ENCODE results near the gene TFAM. TPM values are rescaled to one million over a fixed set of nuclear protein-coding genes. Genes with fewer than 3 reads are reported as not detected.

TFAM gene
- total RNA-seq, 2 experiments from 2014 or later = 62.7 to 94.6 TPM

DNA sequence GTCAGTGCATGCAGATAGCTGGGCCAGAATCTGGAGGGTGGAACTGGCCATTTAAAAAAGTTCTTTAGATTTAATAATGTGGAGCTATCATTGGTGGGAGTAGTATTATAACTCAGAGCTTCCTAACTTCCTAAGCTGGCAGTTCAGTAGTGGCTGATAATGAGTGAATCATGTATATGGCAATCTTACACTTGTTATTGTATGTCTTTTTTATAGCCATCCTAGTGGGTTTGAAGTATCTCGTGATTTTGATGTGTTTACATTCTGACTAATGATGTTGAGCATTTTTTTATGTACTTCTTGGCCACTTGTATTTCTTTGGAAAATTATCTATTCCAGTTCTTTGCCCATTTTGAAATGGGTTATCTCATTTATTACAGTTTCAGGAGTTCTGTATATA, 15.4 kb downstream of the TFAM start:
- Histone ChIP-seq H3K9me3 (ENCODE audit: low read length) (no peaks in the 10 kb centered on the region), H3K36me3 (ENCODE audit: insufficient read depth, low read length) (peaks cover 44% of the 10 kb centered on the region), H3K9me2 (ENCODE audit: insufficient read depth, low read length) (no peaks in the 10 kb centered on the region), H3K27ac (ENCODE audit: low read depth, low read length, poor library complexity, severe bottlenecking) (no peak overlapping the region), H2AFZ (ENCODE audit: low read length) (no peak overlapping the region), H3K4me3 (ENCODE audit: low read depth, low read length, poor library complexity, severe bottlenecking) (no peak overlapping the region), H3K79me2 (ENCODE audit: insufficient read depth, low read depth, low read length) (no peaks in the 10 kb centered on the region), H3K4me2 (ENCODE audit: low read length) (no peak overlapping the region), H3K4me1 (ENCODE audit: insufficient read depth, low read length, poor library complexity, severe bottlenecking) (no peaks in the 10 kb centered on the region), H4K20me1 (ENCODE audit: insufficient read depth, low read length) (no peaks in the 10 kb centered on the region)
- no peak for DNase-seq (ENCODE audit: low spot score)
- ChIA-PET POLR2A (interaction anchor here (0.6 to 0.9 kb wide), 5 partner anchors 19 to 500 kb away, joined by 3 to 4 read pairs (median 4); no protein-coding TSS in a partner anchor), CTCF (ENCODE audit: unreplicated experiment) (no interaction called here)
- TF ChIP-seq, protein P1, sequence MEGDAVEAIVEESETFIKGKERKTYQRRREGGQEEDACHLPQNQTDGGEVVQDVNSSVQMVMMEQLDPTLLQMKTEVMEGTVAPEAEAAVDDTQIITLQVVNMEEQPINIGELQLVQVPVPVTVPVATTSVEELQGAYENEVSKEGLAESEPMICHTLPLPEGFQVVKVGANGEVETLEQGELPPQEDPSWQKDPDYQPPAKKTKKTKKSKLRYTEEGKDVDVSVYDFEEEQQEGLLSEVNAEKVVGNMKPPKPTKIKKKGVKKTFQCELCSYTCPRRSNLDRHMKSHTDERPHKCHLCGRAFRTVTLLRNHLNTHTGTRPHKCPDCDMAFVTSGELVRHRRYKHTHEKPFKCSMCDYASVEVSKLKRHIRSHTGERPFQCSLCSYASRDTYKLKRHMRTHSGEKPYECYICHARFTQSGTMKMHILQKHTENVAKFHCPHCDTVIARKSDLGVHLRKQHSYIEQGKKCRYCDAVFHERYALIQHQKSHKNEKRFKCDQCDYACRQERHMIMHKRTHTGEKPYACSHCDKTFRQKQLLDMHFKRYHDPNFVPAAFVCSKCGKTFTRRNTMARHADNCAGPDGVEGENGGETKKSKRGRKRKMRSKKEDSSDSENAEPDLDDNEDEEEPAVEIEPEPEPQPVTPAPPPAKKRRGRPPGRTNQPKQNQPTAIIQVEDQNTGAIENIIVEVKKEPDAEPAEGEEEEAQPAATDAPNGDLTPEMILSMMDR (conservative IDR thresholded peaks at IDR 0.05; ENCODE audit: low read length) = no peak
- no peak for TF ChIP-seq EZH2phosphoT487 (IDR thresholded peaks at IDR 0.05; ENCODE audit: borderline replicate concordance, low read depth, low read length)
- BruUV-seq (replicated peaks) = no TSS peak
- intact Hi-C loops (cut with micrococcal nuclease; ENCODE audit: unreplicated experiment) = no loop called here

DNA sequence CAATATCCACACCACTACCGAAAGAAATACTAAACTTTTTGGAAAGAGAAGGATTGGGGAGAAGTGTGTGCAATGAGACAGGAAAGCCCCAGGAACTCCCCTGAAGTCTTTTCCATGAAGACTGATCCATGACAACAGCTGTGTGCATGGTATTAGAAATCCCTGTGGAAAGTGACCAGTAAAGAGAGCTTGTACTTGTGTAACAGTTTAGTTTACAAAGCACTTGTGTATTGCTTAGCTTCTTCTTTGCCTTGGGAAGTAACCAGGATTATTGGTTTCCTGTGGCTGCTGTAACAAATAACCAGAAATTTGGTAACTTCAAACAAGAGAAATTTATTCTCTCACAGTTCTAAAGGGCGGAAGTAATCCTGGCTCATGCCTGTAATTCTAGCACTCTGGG, 18.8 kb downstream of the TFAM start:
- no TSS peak for BruUV-seq (replicated peaks)
- TF ChIP-seq, protein P1 (conservative IDR thresholded peaks at IDR 0.05; ENCODE audit: low read length) = no peak
- TF ChIP-seq EZH2phosphoT487 (IDR thresholded peaks at IDR 0.05; ENCODE audit: borderline replicate concordance, low read depth, low read length) = no peak

GRCh38 chr10:58409956-58410610, 24.9 kb downstream of the TFAM start:
- no peak overlapping the region for H2AFZ ChIP-seq (ENCODE audit: low read length)
- H3K27ac ChIP-seq (ENCODE audit: low read depth, low read length, poor library complexity, severe bottlenecking) = no peak overlapping the region
- H3K4me1 ChIP-seq (ENCODE audit: insufficient read depth, low read length, poor library complexity, severe bottlenecking) = no peaks in the 10 kb centered on the region
- H3K4me3 ChIP-seq (ENCODE audit: low read depth, low read length, poor library complexity, severe bottlenecking) = no peak overlapping the region
- no peak overlapping the region for H3K4me2 ChIP-seq (ENCODE audit: low read length)
- BruUV-seq (replicated peaks) = no TSS peak
- CTCF ChIA-PET (ENCODE audit: unreplicated experiment) = no interaction called here
- H4K20me1 ChIP-seq (ENCODE audit: insufficient read depth, low read length) = no peaks in the 10 kb centered on the region
- intact Hi-C loops (cut with micrococcal nuclease; ENCODE audit: unreplicated experiment) = no loop called here
- POLR2A ChIA-PET = interaction anchor here (0.7 kb wide), 2 partner anchors 31 to 158 kb away, joined by 3 read pairs; no protein-coding TSS in a partner anchor
- no peak for DNase-seq (ENCODE audit: low spot score)
- TF ChIP-seq, protein P1 (conservative IDR thresholded peaks at IDR 0.05; ENCODE audit: low read length) = no peak
- TF ChIP-seq EZH2phosphoT487 (IDR thresholded peaks at IDR 0.05; ENCODE audit: borderline replicate concordance, low read depth, low read length) = no peak
- no peaks in the 10 kb centered on the region for H3K9me3 ChIP-seq (ENCODE audit: low read length)
- H3K79me2 ChIP-seq (ENCODE audit: insufficient read depth, low read depth, low read length) = no peaks in the 10 kb centered on the region
- H3K9me2 ChIP-seq (ENCODE audit: insufficient read depth, low read length) = no peaks in the 10 kb centered on the region
- no peaks in the 10 kb centered on the region for H3K36me3 ChIP-seq (ENCODE audit: insufficient read depth, low read length)

More for the DNA sequence above, 18.8 kb downstream of the TFAM start:
- ChIA-PET CTCF (ENCODE audit: unreplicated experiment) (no interaction called here), POLR2A (no interaction called here)
- DNase-seq (ENCODE audit: low spot score) = no peak
- H3K27ac ChIP-seq (ENCODE audit: low read depth, low read length, poor library complexity, severe bottlenecking) = no peak overlapping the region
- no peak overlapping the region for H3K4me2 ChIP-seq (ENCODE audit: low read length)
- H3K4me1 ChIP-seq (ENCODE audit: insufficient read depth, low read length, poor library complexity, severe bottlenecking) = no peaks in the 10 kb centered on the region
- no peaks in the 10 kb centered on the region for H4K20me1 ChIP-seq (ENCODE audit: insufficient read depth, low read length)
- H3K9me3 ChIP-seq (ENCODE audit: low read length) = no peaks in the 10 kb centered on the region
- peaks cover 11% of the 10 kb centered on the region; the same call in 1 of the 2 replicates for H3K36me3 ChIP-seq (ENCODE audit: insufficient read depth, low read length)
- H2AFZ ChIP-seq (ENCODE audit: low read length) = no peak overlapping the region
- no peaks in the 10 kb centered on the region for H3K9me2 ChIP-seq (ENCODE audit: insufficient read depth, low read length)
- intact Hi-C loops (cut with micrococcal nuclease; ENCODE audit: unreplicated experiment) = no loop called here
- no peaks in the 10 kb centered on the region for H3K79me2 ChIP-seq (ENCODE audit: insufficient read depth, low read depth, low read length)
- H3K4me3 ChIP-seq (ENCODE audit: low read depth, low read length, poor library complexity, severe bottlenecking) = no peak overlapping the region

Measured in OCI-LY7 (cell line).